IMR-90 (cell line): ENCODE measurements around the gene SAMD4B. TPM values are rescaled to one million over a fixed set of nuclear protein-coding genes. Genes with fewer than 3 reads are reported as not detected.

Experiments used
- ATAC-seq: fragments of 200-7000 bp; cut with Tn5 transposase; 2 replicates; pipeline ENCODE4 v1.9.1; 2020; ENCODE audit warnings: low read depth, mild to moderate bottlenecking, moderate library complexity
- BruUV-seq: library from RNA; stranded (reverse); fragments of 400-500 nt; replicated peaks from 2 replicates; lab custom pipeline; 2021; lab: Mats Ljungman, UMichigan
- CTCF ChIA-PET: fragments of 300-600 bp; formaldehyde crosslinking; extraction: SDS; loops from one replicate; lab custom pipeline; 2021; ENCODE audit warnings: antibody characterized with exemption; lab: Yijun Ruan, JAX
- POLR2A ChIA-PET: fragments of 300-600 bp; sonication (Branson Sonifier 250); formaldehyde crosslinking; loops from one replicate; lab custom pipeline; 2022; ENCODE audit warnings: antibody characterized with exemption; ENCODE audit not compliant: unreplicated experiment; lab: Charles Lee
- DNase-seq: peaks from one replicate; pipeline ENCODE4 v3.0.0; 2013
- H2AFZ ChIP-seq: replicated peaks from 2 replicates; pipeline ENCODE3; 2013; ENCODE audit warnings: low read length, mild to moderate bottlenecking; ENCODE audit not compliant: poor library complexity
- H2AK5ac ChIP-seq: 2 replicates; pipeline ENCODE4 v1.6.1; 2013; ENCODE audit warnings: low read depth, low read length, inconsistent platforms
- H2AK9ac ChIP-seq: replicated peaks from 2 replicates; pipeline ENCODE3; 2013; ENCODE audit warnings: mild to moderate bottlenecking, low read depth, low read length, moderate library complexity; ENCODE audit not compliant: poor library complexity
- H2BK120ac ChIP-seq: 2 replicates; pipeline ENCODE4 v1.6.1; 2013; ENCODE audit warnings: low read depth, low read length, inconsistent platforms
- H2BK15ac ChIP-seq: 3 replicates; pipeline ENCODE4 v1.6.1; 2013; ENCODE audit warnings: low read depth, low read length, inconsistent platforms
- H2BK20ac ChIP-seq: 2 replicates; pipeline ENCODE4 v1.6.1; 2013; ENCODE audit warnings: low read depth, mild to moderate bottlenecking, inconsistent platforms, low read length, moderate library complexity
- H2BK5ac ChIP-seq: 2 replicates; pipeline ENCODE4 v1.6.1; 2013; ENCODE audit warnings: mild to moderate bottlenecking, low read depth, low read length, inconsistent platforms; ENCODE audit not compliant: poor library complexity, severe bottlenecking
- H3K14ac ChIP-seq: replicated peaks from 2 replicates; pipeline ENCODE4 v1.6.1; 2013; ENCODE audit warnings: low read depth, low read length, inconsistent platforms
- H3K18ac ChIP-seq: 2 replicates; pipeline ENCODE4 v1.6.1; 2013; ENCODE audit warnings: low read depth, low read length, control low read depth
- H3K23ac ChIP-seq: 2 replicates; pipeline ENCODE4 v1.6.1; 2013; ENCODE audit warnings: low read depth, low read length, inconsistent platforms
- H3K27ac ChIP-seq: 2 replicates; pipeline ENCODE4 v1.5.1; 2013; ENCODE audit warnings: mild to moderate bottlenecking, control low read depth, low read length; ENCODE audit not compliant: insufficient read depth
- H3K27me3 ChIP-seq: 2 replicates; pipeline ENCODE4 v1.6.1; 2013; ENCODE audit warnings: low read length; ENCODE audit not compliant: control insufficient read depth, insufficient read depth
- H3K36me3 ChIP-seq: 2 replicates; pipeline ENCODE4 v1.6.1; 2013; ENCODE audit warnings: low read length, mixed read lengths; ENCODE audit not compliant: control insufficient read depth, insufficient read depth
- H3K4ac ChIP-seq: 2 replicates; pipeline ENCODE4 v1.6.1; 2013; ENCODE audit warnings: low read depth, low read length, inconsistent platforms
- H3K4me1 ChIP-seq: 2 replicates; pipeline ENCODE4 v1.6.1; 2013; ENCODE audit warnings: low read length, mixed read lengths; ENCODE audit not compliant: control insufficient read depth, insufficient read depth
- H3K4me2 ChIP-seq: 2 replicates; pipeline ENCODE4 v1.6.1; 2013; ENCODE audit warnings: low read depth, mild to moderate bottlenecking, control low read depth, low read length, moderate library complexity
- H3K4me3 ChIP-seq: 2 replicates; pipeline ENCODE4 v1.5.1; 2013; ENCODE audit warnings: low read depth, mild to moderate bottlenecking, control low read depth, low read length, moderate library complexity; ENCODE audit not compliant: insufficient read depth
- H3K56ac ChIP-seq: 2 replicates; pipeline ENCODE4 v1.6.1; 2013; ENCODE audit warnings: low read length, inconsistent platforms; ENCODE audit not compliant: insufficient read depth; ENCODE audit errors: extremely low read depth
- H3K79me1 ChIP-seq, 2 experiments: 2 replicates each; pipeline ENCODE4 v1.6.1; 2013; ENCODE audit warnings: low read length in 2 of 2, inconsistent platforms in 1 of 2, low read depth in 1 of 2
- H3K9ac ChIP-seq: 2 replicates; pipeline ENCODE4 v1.6.1; 2013; ENCODE audit warnings: low read depth, low read length, control low read depth
- H3K9me1 ChIP-seq: 2 replicates; pipeline ENCODE4 v1.6.1; 2013; ENCODE audit warnings: low read length, inconsistent platforms; ENCODE audit not compliant: insufficient read depth
- H3K9me3 ChIP-seq: 2 replicates; pipeline ENCODE4 v1.6.1; 2013; ENCODE audit warnings: low read length; ENCODE audit not compliant: control insufficient read depth, insufficient read depth
- H4K20me1 ChIP-seq: 2 replicates; pipeline ENCODE4 v1.6.1; 2013; ENCODE audit warnings: low read length, inconsistent platforms; ENCODE audit not compliant: insufficient read depth
- H4K5ac ChIP-seq: 2 replicates; pipeline ENCODE4 v1.6.1; 2013; ENCODE audit warnings: mild to moderate bottlenecking, low read depth, low read length, control low read depth
- H4K8ac ChIP-seq, 2 experiments: 2 replicates each; pipeline ENCODE4 v1.6.1; 2013; ENCODE audit warnings: low read depth in 2 of 2, low read length in 2 of 2, control low read depth in 1 of 2, inconsistent platforms in 1 of 2
- H4K91ac ChIP-seq: 2 replicates; pipeline ENCODE4 v1.6.1; 2013; ENCODE audit warnings: low read depth, low read length, inconsistent platforms; ENCODE audit not compliant: insufficient read depth
- BHLHE40 ChIP-seq: fragments of 150-350 bp; IDR thresholded peaks from 2 replicates; pipeline ENCODE4 v1.6.1; 2016; ENCODE audit warnings: mild to moderate bottlenecking, low read depth, low read length
- FOS ChIP-seq: fragments of 150-350 bp; IDR thresholded peaks from 2 replicates; pipeline ENCODE4 v1.6.1; 2016; ENCODE audit warnings: low read depth, low read length
- MAFK ChIP-seq: IDR thresholded peaks from 2 replicates; pipeline ENCODE4 v1.6.1; 2012; ENCODE audit warnings: low read depth, low read length, improper control_type of control experiment
- NFE2L2 ChIP-seq: fragments of 150-350 bp; IDR thresholded peaks from 2 replicates; pipeline ENCODE4 v1.6.1; 2016; ENCODE audit warnings: low read depth, mild to moderate bottlenecking, low read length
- POLR2A ChIP-seq: IDR thresholded peaks from 2 replicates; pipeline ENCODE4 v1.6.1; 2012; ENCODE audit warnings: mild to moderate bottlenecking, low read depth, low read length
- RAD21 ChIP-seq: IDR thresholded peaks from 2 replicates; pipeline ENCODE4 v1.6.1; 2012; ENCODE audit warnings: low read length, improper control_type of control experiment
- RCOR1 ChIP-seq: IDR thresholded peaks from 2 replicates; pipeline ENCODE4 v1.6.1; 2012; ENCODE audit warnings: mild to moderate bottlenecking, low read length, improper control_type of control experiment; ENCODE audit not compliant: insufficient replicate concordance
- RFX5 ChIP-seq: IDR thresholded peaks from 2 replicates; pipeline ENCODE4 v1.8.0; 2012; ENCODE audit warnings: low read depth, mild to moderate bottlenecking, low read length, moderate library complexity
- SMC3 ChIP-seq: fragments of 150-350 bp; IDR thresholded peaks from 2 replicates; pipeline ENCODE4 v1.6.1; 2016; ENCODE audit warnings: low read depth, mild to moderate bottlenecking, antibody characterized with exemption, low read length, moderate library complexity
- WGBS, 2 experiments: methylation state at CpG; one replicate each; pipeline versions ENCODE4 v1.1.5 to v1.1.7; 2013; ENCODE audit warnings: missing lambda C conversion rate in 2 of 2; ENCODE audit not compliant: insufficient read length in 1 of 2; ENCODE audit errors: extremely low coverage in 2 of 2; 5-methylcytosine and 5-hydroxymethylcytosine counted together
- dilution Hi-C: fragments of 300-500 bp; cut with HindIII; formaldehyde crosslinking; loops from one replicate; pipeline ENCODE4 v1.14.3; 2018; ENCODE audit warnings: low sequenced_read_pairs; ENCODE audit not compliant: unreplicated experiment
- in situ Hi-C: fragments of 300-500 bp; cut with MboI; formaldehyde crosslinking; loops from 3 replicates; pipeline ENCODE4 v1.14.3; 2019; ENCODE audit warnings: low sequenced_read_pairs, inconsistent platforms, mixed read lengths
- intact Hi-C: fragments of 100-400 bp; cut with micrococcal nuclease; formaldehyde crosslinking; loops from 2 replicates; pipeline ENCODE4 v1.10.0; 2022
- polyA plus RNA-seq, 3 experiments: library from polyadenylated mRNA; depleted of rRNA; stranded (reverse); fragments of >200 nt; gene quantifications; 2 replicates each; pipeline ENCODE4 v1.2.3, GENCODE V29; 2012; ENCODE audit warnings: low replicate concordance in 1 of 3
- total RNA-seq: library from RNA; depleted of rRNA; stranded (reverse); fragments of >200 nt; gene quantifications from 2 replicates; pipeline ENCODE4 v1.2.3, GENCODE V29; 2012
- TF ChIP-seq, protein P1 (sequence below): fragments of 150-350 bp; IDR thresholded peaks from 2 replicates; pipeline ENCODE4 v1.6.1; 2017; ENCODE audit warnings: mild to moderate bottlenecking, antibody characterized with exemption, low read length, low read depth
- TF ChIP-seq, protein P2 (sequence below): fragments of 150-350 bp; IDR thresholded peaks from 2 replicates; pipeline ENCODE4 v1.6.1; 2016; ENCODE audit warnings: low read depth, mild to moderate bottlenecking, low read length, moderate library complexity, borderline replicate concordance
- TF ChIP-seq, protein P3 (sequence below): conservative IDR thresholded peaks from 2 replicates; pipeline ENCODE4 v1.5.1; 2012; ENCODE audit warnings: mild to moderate bottlenecking, low read depth, low read length, improper control_type of control experiment

Gene SAMD4B
- total and polyA plus RNA-seq, 2 of the 4 experiments (the other 2 are of a cell fraction), result 18.3 to 97.2 TPM

DNA sequence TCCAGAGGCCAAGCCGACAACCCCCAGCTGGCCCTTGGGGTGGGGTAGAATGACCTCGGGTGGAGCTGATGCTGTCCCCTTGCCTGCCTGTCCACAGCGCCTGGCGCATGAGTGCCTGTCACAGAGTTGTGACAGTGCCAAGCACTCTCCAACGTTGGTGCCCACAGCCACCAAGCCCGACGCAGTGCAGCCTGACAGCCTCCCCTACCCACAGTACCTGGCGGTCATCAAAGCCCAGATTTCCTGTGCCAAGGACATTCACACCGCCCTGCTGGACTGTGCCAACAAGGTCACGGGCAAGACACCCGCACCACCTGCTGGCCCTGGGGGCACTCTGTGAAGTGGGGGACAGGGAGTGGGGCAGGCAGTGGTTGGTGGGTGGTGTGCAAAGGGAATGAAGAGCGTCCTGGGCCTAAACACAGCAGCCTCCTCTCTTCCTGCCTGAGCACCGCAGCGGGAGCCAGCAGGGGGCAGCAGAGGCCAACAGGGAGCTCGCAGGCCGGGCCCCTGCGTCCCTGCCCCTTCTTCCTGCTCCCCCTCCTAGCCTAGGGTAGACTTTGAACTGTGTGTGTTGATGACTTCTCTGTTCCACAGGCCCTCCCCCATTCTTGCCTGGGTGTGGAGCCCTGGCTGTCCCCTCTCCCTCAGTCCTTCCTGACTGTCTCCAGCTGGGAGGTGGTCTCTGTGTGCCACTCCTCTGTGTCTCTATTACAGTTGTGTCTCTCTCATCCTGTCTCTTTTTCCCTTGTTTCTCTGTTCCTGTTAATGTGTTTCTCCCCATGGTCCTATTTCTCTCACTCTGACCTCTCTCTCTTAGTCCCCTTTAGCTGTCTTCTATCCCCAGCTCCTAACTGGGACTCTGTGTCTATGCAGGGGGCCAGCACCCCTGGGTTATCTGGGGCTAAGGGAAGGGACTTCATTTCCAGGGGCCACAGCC lies 55.4 kb downstream of the SAMD4B start:
- Histone ChIP-seq H2AK5ac (peak overlapping the region; percentile 96), H2BK15ac (peak overlapping the region; percentile 92; the same call in 2 of the 3 replicates), H3K14ac (peak overlapping the region; percentile 89), H2BK20ac (peak overlapping the region; percentile 62), H3K36me3 (peaks cover 17% of the 10 kb centered on the region), H2AFZ (peak overlapping the region; percentile 81), H2AK9ac (peak overlapping the region; percentile 84), H3K18ac (peak overlapping the region; percentile 54), H4K5ac (peak overlapping the region; percentile 60), H3K4ac (peak overlapping the region; percentile 95), H3K56ac (0 out of 2 replicates have a peak overlapping the region, but pooled peaks have one; percentile 8), H3K27ac (peak overlapping the region; percentile 79), H4K8ac (peak overlapping the region; percentile 30 to 85; a peak in 2 of 4 replicates), H3K9me1 (peaks cover 11% of the 10 kb centered on the region), H3K9me3 (no peaks in the 10 kb centered on the region), H3K79me1 (peaks cover 11 to 51% of the 10 kb centered on the region in 2 experiments; a peak in 3 of 4 replicates), H3K4me1 (peaks cover 20% of the 10 kb centered on the region), H3K4me2 (no peak overlapping the region), H3K27me3 (no peaks in the 10 kb centered on the region), H2BK120ac (peak overlapping the region; percentile 77), H2BK5ac (peak overlapping the region; percentile 84), H3K4me3 (no peak overlapping the region), H3K23ac (peak overlapping the region; percentile 50; the same call in 1 of the 2 replicates), H4K20me1 (peaks cover 17% of the 10 kb centered on the region), H3K9ac (peak overlapping the region; percentile 57; the same call in 1 of the 2 replicates), H4K91ac (peak overlapping the region; percentile 85)
- no TSS peak for BruUV-seq
- ATAC-seq (peak; percentile 81), DNase-seq (peak; percentile 76)
- dilution Hi-C loops, result no loop called here
- in situ Hi-C loops, result no loop called here
- 61% methylated on average over 3 of the region's 17 CpGs; no CpG with 5 or more reads in 1 of the 2 experiments for WGBS, 2 experiments
- ChIA-PET POLR2A (interaction anchor here (1.0 to 1.9 kb wide), 3 partner anchors 9 to 38 kb away, joined by 3 to 5 read pairs (median 3); partner anchors contain the start of genes RPS16 and ZFP36), CTCF (interaction anchor here (0.8 to 2.1 kb wide), 8 partner anchors 9 to 48 kb away, joined by 3 to 28 read pairs (median 3); partner anchors contain the start of genes PLEKHG2 and SUPT5H)
- intact Hi-C loops, result loop anchor here (1.0 kb wide), 2 partner anchors 15 to 135 kb away; partner anchors contain the start of genes EID2B and PLEKHG2
- TF ChIP-seq RFX5, result no peak
- no peak for TF ChIP-seq FOS
- peak; percentile 94 for TF ChIP-seq SMC3
- TF ChIP-seq MAFK, result no peak
- TF ChIP-seq, protein P1, sequence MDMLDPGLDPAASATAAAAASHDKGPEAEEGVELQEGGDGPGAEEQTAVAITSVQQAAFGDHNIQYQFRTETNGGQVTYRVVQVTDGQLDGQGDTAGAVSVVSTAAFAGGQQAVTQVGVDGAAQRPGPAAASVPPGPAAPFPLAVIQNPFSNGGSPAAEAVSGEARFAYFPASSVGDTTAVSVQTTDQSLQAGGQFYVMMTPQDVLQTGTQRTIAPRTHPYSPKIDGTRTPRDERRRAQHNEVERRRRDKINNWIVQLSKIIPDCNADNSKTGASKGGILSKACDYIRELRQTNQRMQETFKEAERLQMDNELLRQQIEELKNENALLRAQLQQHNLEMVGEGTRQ, result no peak
- TF ChIP-seq, protein P2, sequence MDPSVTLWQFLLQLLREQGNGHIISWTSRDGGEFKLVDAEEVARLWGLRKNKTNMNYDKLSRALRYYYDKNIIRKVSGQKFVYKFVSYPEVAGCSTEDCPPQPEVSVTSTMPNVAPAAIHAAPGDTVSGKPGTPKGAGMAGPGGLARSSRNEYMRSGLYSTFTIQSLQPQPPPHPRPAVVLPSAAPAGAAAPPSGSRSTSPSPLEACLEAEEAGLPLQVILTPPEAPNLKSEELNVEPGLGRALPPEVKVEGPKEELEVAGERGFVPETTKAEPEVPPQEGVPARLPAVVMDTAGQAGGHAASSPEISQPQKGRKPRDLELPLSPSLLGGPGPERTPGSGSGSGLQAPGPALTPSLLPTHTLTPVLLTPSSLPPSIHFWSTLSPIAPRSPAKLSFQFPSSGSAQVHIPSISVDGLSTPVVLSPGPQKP, result no peak
- TF ChIP-seq, protein P3, sequence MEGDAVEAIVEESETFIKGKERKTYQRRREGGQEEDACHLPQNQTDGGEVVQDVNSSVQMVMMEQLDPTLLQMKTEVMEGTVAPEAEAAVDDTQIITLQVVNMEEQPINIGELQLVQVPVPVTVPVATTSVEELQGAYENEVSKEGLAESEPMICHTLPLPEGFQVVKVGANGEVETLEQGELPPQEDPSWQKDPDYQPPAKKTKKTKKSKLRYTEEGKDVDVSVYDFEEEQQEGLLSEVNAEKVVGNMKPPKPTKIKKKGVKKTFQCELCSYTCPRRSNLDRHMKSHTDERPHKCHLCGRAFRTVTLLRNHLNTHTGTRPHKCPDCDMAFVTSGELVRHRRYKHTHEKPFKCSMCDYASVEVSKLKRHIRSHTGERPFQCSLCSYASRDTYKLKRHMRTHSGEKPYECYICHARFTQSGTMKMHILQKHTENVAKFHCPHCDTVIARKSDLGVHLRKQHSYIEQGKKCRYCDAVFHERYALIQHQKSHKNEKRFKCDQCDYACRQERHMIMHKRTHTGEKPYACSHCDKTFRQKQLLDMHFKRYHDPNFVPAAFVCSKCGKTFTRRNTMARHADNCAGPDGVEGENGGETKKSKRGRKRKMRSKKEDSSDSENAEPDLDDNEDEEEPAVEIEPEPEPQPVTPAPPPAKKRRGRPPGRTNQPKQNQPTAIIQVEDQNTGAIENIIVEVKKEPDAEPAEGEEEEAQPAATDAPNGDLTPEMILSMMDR, result peak; percentile 96
- no peak for TF ChIP-seq RCOR1
- TF ChIP-seq NFE2L2, result no peak
- TF ChIP-seq BHLHE40, result no peak
- peak; percentile 96 for TF ChIP-seq RAD21
- TF ChIP-seq POLR2A, result peak; percentile 66
